Measurements from ENCODE around the gene DESI2.

The DESI2 gene

GRCh38 chr1:244700808-244701207 lies 47.9 kb downstream of the DESI2 start:
- Histone ChIP-seq H3K27me3 (replicated peaks in 2 of 5; ENCODE audit: control insufficient read depth in 4 of 5, insufficient read depth in 5 of 5, low read length in 4 of 5) (no peaks in the 10 kb centered on the region), H3K4me1 (ENCODE audit: control extremely low read depth in 1 of 4, control insufficient read depth in 4 of 4, insufficient read depth in 4 of 4, low read length in 3 of 4) (no peaks in the 10 kb centered on the region), H3K36me3 (ENCODE audit: control insufficient read depth in 4 of 4, insufficient read depth in 4 of 4, low read length in 3 of 4) (peaks cover 3 to 55% (median 48%) of the 10 kb centered on the region in 4 experiments), H3K27ac (ENCODE audit: insufficient read depth in 1 of 2, low read depth in 1 of 2, low read length in 2 of 2, poor library complexity in 1 of 2, severe bottlenecking in 2 of 2) (no peak overlapping the region), H3K4me3 (ENCODE audit: control insufficient read depth in 1 of 7, extremely low read depth in 1 of 7, insufficient read depth in 4 of 7, low read depth in 2 of 7, low read length in 6 of 7) (no peak overlapping the region), H3K9me3 (ENCODE audit: control extremely low read depth in 1 of 5, control insufficient read depth in 4 of 5, insufficient read depth in 2 of 5, low read depth in 1 of 5, low read length in 4 of 5) (peaks cover 0 to 16% (median 6%) of the 10 kb centered on the region in 5 experiments)
- ChIA-PET POLR2A (no interaction called here), CTCF (no interaction called here)
- no peak for DNase-seq
- no CpG with 5 or more reads among the region's 1 CpG for WGBS (ENCODE audit: insufficient coverage)

- ChIA-PET POLR2A (interaction anchor here (0.6 kb wide), 1 partner anchor 367 kb away, joined by 4 read pairs; no protein-coding TSS in a partner anchor), CTCF (no interaction called here)
- no peak overlapping the region for H3K27ac ChIP-seq (ENCODE audit: insufficient read depth in 1 of 2, low read depth in 1 of 2, low read length in 2 of 2, poor library complexity in 1 of 2, severe bottlenecking in 2 of 2)
- peaks cover 5 to 51% (median 39%) of the 10 kb centered on the region in 4 experiments for H3K36me3 ChIP-seq (ENCODE audit: control insufficient read depth in 4 of 4, insufficient read depth in 4 of 4, low read length in 3 of 4)
- H3K4me1 ChIP-seq (ENCODE audit: control extremely low read depth in 1 of 4, control insufficient read depth in 4 of 4, insufficient read depth in 4 of 4, low read length in 3 of 4): no peaks in the 10 kb centered on the region
- no peaks in the 10 kb centered on the region for H3K27me3 ChIP-seq (replicated peaks in 2 of 5; ENCODE audit: control insufficient read depth in 4 of 5, insufficient read depth in 5 of 5, low read length in 4 of 5)
- no peak overlapping the region for H3K4me3 ChIP-seq (ENCODE audit: control insufficient read depth in 1 of 7, extremely low read depth in 1 of 7, insufficient read depth in 4 of 7, low read depth in 2 of 7, low read length in 6 of 7)
- no peak for DNase-seq
- WGBS (ENCODE audit: insufficient coverage): no CpG with 5 or more reads among the region's 3 CpGs
- peaks cover 0 to 16% (median 6%) of the 10 kb centered on the region in 5 experiments for H3K9me3 ChIP-seq (ENCODE audit: control extremely low read depth in 1 of 5, control insufficient read depth in 4 of 5, insufficient read depth in 2 of 5, low read depth in 1 of 5, low read length in 4 of 5)
Observed at GRCh38 chr1:244702620-244703019, 49.7 kb downstream of the DESI2 start.

GRCh38 chr1:244704107-244704506 lies 51.2 kb downstream of the DESI2 start:
- 96% methylated on average over 2 of the region's 3 CpGs for WGBS (ENCODE audit: insufficient coverage)

GRCh38 chr1:244705261-244706234 lies 52.6 kb downstream of the DESI2 start:
- H3K4me3 ChIP-seq (ENCODE audit: control insufficient read depth in 1 of 7, extremely low read depth in 1 of 7, insufficient read depth in 4 of 7, low read depth in 2 of 7, low read length in 6 of 7): no peak overlapping the region
- peaks cover 2 to 32% (median 16%) of the 10 kb centered on the region in 4 experiments for H3K36me3 ChIP-seq (ENCODE audit: control insufficient read depth in 4 of 4, insufficient read depth in 4 of 4, low read length in 3 of 4)
- H3K27me3 ChIP-seq (replicated peaks in 2 of 5; ENCODE audit: control insufficient read depth in 4 of 5, insufficient read depth in 5 of 5, low read length in 4 of 5): no peaks in the 10 kb centered on the region
- ChIA-PET POLR2A (no interaction called here), CTCF (interaction anchor here (0.6 kb wide), 1 partner anchor 760 kb away, joined by 3 read pairs; no protein-coding TSS in a partner anchor)
- WGBS (ENCODE audit: insufficient coverage): 88% methylated on average over 13 of the region's 17 CpGs
- H3K9me3 ChIP-seq (ENCODE audit: control extremely low read depth in 1 of 5, control insufficient read depth in 4 of 5, insufficient read depth in 2 of 5, low read depth in 1 of 5, low read length in 4 of 5): peaks cover 0 to 7% (median 0%) of the 10 kb centered on the region in 5 experiments
- no peak overlapping the region for H3K27ac ChIP-seq (ENCODE audit: insufficient read depth in 1 of 2, low read depth in 1 of 2, low read length in 2 of 2, poor library complexity in 1 of 2, severe bottlenecking in 2 of 2)
- no peaks in the 10 kb centered on the region for H3K4me1 ChIP-seq (ENCODE audit: control extremely low read depth in 1 of 4, control insufficient read depth in 4 of 4, insufficient read depth in 4 of 4, low read length in 3 of 4)
- DNase-seq: no peak

More at GRCh38 chr1:244704107-244704506, 51.2 kb downstream of the DESI2 start:
- Histone ChIP-seq H3K36me3 (ENCODE audit: control insufficient read depth in 4 of 4, insufficient read depth in 4 of 4, low read length in 3 of 4) (peaks cover 5 to 42% (median 27%) of the 10 kb centered on the region in 4 experiments), H3K9me3 (ENCODE audit: control extremely low read depth in 1 of 5, control insufficient read depth in 4 of 5, insufficient read depth in 2 of 5, low read depth in 1 of 5, low read length in 4 of 5) (peaks cover 0 to 16% (median 4%) of the 10 kb centered on the region in 5 experiments), H3K27me3 (replicated peaks in 2 of 5; ENCODE audit: control insufficient read depth in 4 of 5, insufficient read depth in 5 of 5, low read length in 4 of 5) (no peaks in the 10 kb centered on the region), H3K4me3 (ENCODE audit: control insufficient read depth in 1 of 7, extremely low read depth in 1 of 7, insufficient read depth in 4 of 7, low read depth in 2 of 7, low read length in 6 of 7) (no peak overlapping the region), H3K4me1 (ENCODE audit: control extremely low read depth in 1 of 4, control insufficient read depth in 4 of 4, insufficient read depth in 4 of 4, low read length in 3 of 4) (no peaks in the 10 kb centered on the region), H3K27ac (ENCODE audit: insufficient read depth in 1 of 2, low read depth in 1 of 2, low read length in 2 of 2, poor library complexity in 1 of 2, severe bottlenecking in 2 of 2) (no peak overlapping the region)
- POLR2A ChIA-PET: no interaction called here
- no peak for DNase-seq
- CTCF ChIA-PET: interaction anchor here (1.2 kb wide), 1 partner anchor 18 kb away, joined by 3 read pairs; no protein-coding TSS in a partner anchor

- no peak for DNase-seq
- H3K27ac ChIP-seq (ENCODE audit: insufficient read depth in 1 of 2, low read depth in 1 of 2, low read length in 2 of 2, poor library complexity in 1 of 2, severe bottlenecking in 2 of 2): no peak overlapping the region
- ChIA-PET POLR2A (no interaction called here), CTCF (no interaction called here)
- WGBS (ENCODE audit: insufficient coverage): 95% methylated on average over 3 of the region's 8 CpGs
- no peaks in the 10 kb centered on the region for H3K27me3 ChIP-seq (replicated peaks in 2 of 5; ENCODE audit: control insufficient read depth in 4 of 5, insufficient read depth in 5 of 5, low read length in 4 of 5)
- peaks cover 0 to 9% (median 2%) of the 10 kb centered on the region in 4 experiments for H3K4me1 ChIP-seq (ENCODE audit: control extremely low read depth in 1 of 4, control insufficient read depth in 4 of 4, insufficient read depth in 4 of 4, low read length in 3 of 4)
- H3K4me3 ChIP-seq (ENCODE audit: control insufficient read depth in 1 of 7, extremely low read depth in 1 of 7, insufficient read depth in 4 of 7, low read depth in 2 of 7, low read length in 6 of 7): no peak overlapping the region
- H3K9me3 ChIP-seq (ENCODE audit: control extremely low read depth in 1 of 5, control insufficient read depth in 4 of 5, insufficient read depth in 2 of 5, low read depth in 1 of 5, low read length in 4 of 5): no peaks in the 10 kb centered on the region
- peaks cover 2 to 17% (median 11%) of the 10 kb centered on the region in 4 experiments for H3K36me3 ChIP-seq (ENCODE audit: control insufficient read depth in 4 of 4, insufficient read depth in 4 of 4, low read length in 3 of 4)
Observed at GRCh38 chr1:244709076-244709475, 56.1 kb downstream of the DESI2 start.

- CTCF ChIA-PET: no interaction called here
- WGBS (ENCODE audit: insufficient coverage): 50% methylated on average over 1 of the region's 2 CpGs
- POLR2A ChIA-PET: no interaction called here
- Histone ChIP-seq H3K4me1 (ENCODE audit: control extremely low read depth in 1 of 4, control insufficient read depth in 4 of 4, insufficient read depth in 4 of 4, low read length in 3 of 4) (peaks cover 0 to 9% (median 2%) of the 10 kb centered on the region in 4 experiments), H3K27me3 (replicated peaks in 2 of 5; ENCODE audit: control insufficient read depth in 4 of 5, insufficient read depth in 5 of 5, low read length in 4 of 5) (no peaks in the 10 kb centered on the region), H3K27ac (ENCODE audit: insufficient read depth in 1 of 2, low read depth in 1 of 2, low read length in 2 of 2, poor library complexity in 1 of 2, severe bottlenecking in 2 of 2) (no peak overlapping the region), H3K36me3 (ENCODE audit: control insufficient read depth in 4 of 4, insufficient read depth in 4 of 4, low read length in 3 of 4) (peaks cover 2 to 14% (median 10%) of the 10 kb centered on the region in 4 experiments), H3K4me3 (ENCODE audit: control insufficient read depth in 1 of 7, extremely low read depth in 1 of 7, insufficient read depth in 4 of 7, low read depth in 2 of 7, low read length in 6 of 7) (no peak overlapping the region), H3K9me3 (ENCODE audit: control extremely low read depth in 1 of 5, control insufficient read depth in 4 of 5, insufficient read depth in 2 of 5, low read depth in 1 of 5, low read length in 4 of 5) (no peaks in the 10 kb centered on the region)
- DNase-seq: no peak
Observed at GRCh38 chr1:244709476-244710368, 56.8 kb downstream of the DESI2 start.

Measured in common myeloid progenitor, CD34-positive (primary cell).